HG03039 (cell line): ENCODE data around the gene DYRK1B.
"Not testable (repeated sequence)": the region's sequence is repeated elsewhere in the genome, so short reads cannot be mapped to it uniquely, and the experiment has no call there.

Source experiments
- ATAC-seq: cut with Tn5 transposase; IDR thresholded peaks from one replicate; pipeline ENCODE4 v1.9.1; 2021; ENCODE audit warnings: mild to moderate bottlenecking, moderate library complexity; ENCODE audit not compliant: unreplicated experiment

Gene DYRK1B

DNA sequence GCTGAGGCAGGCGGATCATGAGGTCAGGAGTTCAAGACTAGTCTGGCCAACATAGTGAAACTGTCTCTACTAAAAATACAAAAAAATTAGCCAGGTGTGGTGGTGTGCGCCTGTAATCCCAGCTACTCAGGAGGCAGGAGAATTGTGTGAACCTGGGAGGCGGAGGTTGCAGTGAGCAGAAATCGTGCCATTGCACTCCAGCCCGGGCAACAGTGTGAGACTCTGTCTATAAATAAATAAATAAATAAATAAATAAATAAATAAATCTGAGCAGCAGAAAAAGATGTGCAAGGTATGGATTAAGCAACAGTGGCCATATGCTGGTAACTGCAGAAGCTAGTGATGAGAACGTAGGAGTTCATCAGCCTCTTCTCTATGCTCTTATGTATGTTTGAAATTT lies 19.9 kb downstream of the DYRK1B start:
- not testable (repeated sequence) for ATAC-seq

DNA sequence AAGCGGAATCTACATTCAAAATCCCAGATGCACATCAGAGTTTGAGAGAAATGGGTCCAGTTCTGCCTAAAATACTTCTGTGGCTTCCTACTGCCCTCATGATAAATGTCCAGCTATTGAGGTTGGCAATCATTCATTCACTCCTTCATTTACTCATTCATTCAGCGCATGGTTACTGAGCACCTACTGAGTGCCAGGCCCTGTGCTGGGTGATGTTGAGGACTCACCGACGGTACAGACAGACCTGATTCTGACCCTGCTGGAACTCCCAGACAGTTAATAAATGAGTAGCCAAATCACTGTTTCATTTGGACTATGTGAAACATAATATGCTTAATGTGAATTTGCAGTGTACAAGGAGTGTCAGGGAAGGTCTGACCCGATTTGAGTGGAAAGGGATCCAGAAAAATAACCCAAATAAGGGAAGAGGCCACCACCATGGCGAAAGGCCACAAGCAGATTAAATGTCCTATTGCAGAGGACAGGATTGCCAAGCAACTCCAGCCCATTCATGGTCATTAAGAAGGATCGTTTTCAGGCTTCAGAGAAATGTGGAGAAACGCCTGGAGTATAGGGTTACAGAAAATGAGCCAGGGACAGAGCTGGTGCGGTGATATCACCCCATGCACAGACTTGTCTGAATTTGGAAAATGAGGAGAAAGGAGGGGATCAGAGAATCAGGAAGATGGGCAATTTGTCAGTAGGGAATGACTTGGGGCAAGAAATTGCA lies 20.5 kb downstream of the DYRK1B start:
- ATAC-seq: no peak

DNA sequence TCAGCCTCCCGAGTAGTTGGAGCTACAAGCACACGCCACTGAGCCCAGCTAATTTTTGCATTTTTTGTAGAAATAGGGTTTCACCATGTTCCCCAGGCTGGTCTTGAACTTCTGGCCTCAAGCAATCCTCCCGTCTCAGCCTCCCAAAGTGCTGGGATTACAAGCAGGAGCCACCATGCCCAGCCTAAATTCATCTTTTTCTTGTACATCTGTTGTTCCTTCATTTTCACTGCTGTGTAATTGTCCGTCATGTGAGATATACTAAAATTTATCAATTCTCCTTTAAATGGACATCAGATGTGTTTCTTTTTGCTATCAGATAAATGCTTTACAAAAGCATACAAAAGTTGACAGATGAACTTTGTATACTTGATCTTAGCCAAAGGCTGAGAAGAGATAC lies 22.9 kb downstream of the DYRK1B start:
- no peak for ATAC-seq

DNA sequence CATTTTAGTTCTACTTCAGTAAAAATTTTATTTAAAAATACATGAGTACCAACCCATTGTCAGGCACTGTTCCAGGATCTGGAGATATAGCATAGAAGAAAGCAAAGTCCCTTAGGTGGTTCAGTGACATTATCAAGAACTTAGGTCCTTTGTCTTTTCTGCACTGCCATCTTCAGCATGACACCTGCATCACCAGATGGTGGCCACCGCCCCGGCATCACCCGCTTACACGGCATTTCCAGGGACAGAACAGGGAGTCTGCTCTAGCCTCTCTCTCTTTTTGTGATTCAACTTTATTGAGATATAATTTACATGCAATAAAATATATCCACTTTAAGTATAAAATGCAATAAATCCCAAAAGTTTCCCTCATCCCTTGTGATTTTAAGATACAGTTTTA lies 23.5 kb downstream of the DYRK1B start:
- ATAC-seq: no peak

DNA sequence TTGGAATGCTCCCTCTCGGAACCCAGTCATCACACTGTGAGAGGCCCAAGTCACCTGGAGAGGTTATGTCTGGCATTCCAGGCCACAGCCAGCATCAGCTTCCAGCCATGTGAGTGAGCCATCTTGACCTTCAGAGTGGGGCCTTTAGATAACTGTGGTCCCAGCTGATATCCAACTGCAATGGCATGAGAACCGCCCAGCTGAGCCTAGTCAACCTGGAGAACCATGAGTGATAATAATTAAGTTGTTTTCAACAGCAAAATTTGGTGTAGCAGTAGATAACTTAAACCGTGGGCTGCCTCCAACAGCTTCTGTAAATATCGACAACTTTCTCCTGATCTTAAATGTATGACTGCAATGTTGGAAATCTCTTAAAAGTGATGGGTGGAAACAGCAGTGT lies 24.6 kb downstream of the DYRK1B start:
- no peak for ATAC-seq

DNA sequence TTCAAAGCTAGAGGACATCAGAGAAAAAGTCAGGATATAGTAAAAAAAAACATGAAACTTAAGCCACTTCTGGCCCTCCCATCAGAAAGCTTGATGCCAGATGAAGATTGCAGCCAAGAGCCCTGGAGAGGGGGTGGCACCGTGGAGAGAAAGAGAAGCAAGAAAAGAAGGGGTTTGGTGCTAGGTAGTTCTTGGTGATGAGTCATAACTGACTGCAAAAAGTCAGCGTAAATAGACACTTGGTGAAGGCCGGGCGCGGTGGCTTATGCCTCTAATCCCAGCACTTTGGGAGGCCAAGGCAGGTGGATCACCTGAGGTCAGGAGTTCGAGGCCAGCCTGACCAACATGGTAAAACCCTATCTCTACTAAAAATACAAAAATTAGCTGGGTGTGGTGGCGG lies 25.3 kb downstream of the DYRK1B start:
- not testable (repeated sequence) for ATAC-seq

DNA sequence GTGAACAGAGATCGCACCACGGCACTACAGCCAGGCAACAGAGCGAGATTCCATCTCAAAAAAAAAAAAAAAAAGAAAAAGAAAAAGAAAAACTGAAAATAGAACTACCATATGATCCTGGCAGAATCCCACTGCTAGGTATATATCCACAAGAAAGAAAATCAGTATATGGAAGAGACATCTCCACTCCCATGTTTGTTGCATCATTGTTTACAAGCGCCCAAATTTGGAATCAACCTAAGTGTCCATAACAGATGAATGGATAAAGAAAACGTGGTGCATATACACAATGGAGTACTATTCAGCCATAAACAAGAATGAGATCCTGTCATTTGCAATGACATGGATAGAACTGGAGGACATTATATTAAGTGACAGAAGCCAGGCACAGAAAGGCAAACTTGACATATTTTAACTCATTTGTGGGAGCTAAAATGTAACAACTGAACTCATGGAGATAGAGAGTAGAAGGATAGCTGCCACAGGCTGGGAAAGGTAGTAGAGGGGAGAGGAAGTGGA lies 26.1 kb downstream of the DYRK1B start:
- no peak for ATAC-seq

DNA sequence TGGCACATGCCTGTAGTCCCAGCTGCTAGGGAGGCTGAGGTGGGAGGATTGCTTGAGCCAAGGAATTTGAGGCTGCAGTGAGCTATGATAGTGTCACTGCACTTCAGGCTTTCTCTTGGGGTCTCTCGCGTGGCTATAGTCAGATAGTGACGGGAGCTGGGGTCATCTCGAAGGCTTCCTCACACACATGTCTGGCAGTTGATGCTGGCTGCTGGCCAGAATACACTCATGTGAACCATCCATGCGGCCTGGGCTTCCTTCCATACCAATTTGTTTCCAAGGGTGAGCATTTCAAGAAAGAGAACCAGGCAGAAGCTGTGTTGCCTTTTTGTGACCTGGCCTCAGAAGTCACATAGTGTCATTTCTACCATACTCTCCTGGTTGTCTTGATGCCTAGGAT lies 28.9 kb downstream of the DYRK1B start:
- ATAC-seq: no peak

DNA sequence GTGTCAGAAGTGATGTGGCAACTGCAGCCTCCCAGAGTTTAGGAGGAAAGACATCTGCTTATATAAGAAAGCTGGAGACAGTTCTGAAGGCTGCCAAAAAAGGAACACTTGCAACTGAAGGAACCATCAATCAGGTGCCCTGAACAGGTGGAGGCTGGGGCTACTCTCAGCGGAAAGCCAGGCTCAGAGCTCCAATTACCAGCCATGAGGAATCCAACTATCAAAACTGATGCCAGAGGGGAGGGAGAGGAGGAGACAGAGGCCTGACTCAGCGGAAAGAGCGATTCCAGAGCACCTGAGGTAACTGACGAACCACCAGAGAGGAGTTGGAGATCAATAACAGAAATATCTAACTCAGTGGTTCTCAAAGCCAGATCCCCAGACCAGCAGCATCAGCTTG lies 31.0 kb downstream of the DYRK1B start:
- ATAC-seq: no peak

DNA sequence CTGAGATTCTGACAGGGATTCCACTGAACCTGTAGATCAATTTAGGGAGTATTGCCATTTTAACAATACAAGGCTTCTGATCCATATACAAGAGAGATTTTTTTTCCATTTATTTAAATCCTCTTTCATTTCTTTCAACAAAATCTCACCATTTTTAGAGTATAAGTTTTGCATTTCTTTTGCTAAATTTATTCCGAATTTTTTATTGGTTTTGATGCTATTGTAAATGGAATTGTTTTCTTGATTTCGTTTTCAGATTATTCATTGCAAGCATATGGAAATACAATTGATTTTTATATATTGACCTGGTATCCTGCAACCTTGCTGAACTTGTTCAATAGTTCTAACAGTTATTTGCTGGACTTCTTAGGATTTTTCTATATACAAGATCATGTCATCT lies 36.9 kb downstream of the DYRK1B start:
- no peak for ATAC-seq

DNA sequence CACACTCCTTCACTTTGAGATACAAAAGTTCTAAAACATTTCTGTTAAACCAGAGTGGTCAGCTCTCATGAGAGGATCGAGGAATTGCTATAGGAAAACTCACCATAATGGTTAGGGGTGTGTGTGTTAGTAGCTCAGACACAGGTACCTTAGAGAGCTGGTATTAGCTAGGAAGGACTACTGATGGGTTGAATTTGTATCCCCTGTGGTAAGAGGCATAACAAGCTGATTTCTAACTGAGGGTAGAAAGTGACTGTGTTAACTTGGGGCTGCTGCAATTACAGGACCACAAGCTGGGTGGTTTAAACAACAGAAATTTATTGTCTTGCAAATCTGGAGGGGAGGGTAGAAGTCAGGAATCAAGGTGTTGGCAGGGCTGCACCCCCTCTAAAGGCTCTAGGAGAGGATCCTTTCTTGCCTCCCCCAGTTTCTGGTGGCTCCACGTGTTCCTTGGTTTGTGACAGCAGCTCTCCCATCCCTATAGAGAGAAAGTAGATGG lies 37.9 kb downstream of the DYRK1B start:
- ATAC-seq: no peak

DNA sequence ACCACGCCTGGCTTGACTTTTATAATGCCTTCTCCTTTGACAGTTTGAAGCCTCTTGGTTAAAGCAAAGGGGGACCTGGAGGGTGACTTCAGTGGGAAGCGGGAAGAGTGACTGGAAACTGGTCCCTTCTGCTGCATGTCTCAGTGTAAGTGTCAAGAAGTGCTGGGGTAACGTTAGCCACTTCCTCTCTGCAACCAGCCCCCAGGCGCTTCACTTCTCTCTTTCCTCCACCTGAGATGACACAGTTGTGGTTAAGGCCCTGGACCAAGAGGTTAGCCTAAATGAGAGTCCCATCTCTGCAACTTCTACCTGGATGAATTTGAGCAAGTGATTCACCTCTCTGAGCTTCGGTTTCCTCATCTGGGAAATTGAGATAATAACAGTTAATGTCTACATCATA lies 39.0 kb downstream of the DYRK1B start:
- no peak for ATAC-seq

DNA sequence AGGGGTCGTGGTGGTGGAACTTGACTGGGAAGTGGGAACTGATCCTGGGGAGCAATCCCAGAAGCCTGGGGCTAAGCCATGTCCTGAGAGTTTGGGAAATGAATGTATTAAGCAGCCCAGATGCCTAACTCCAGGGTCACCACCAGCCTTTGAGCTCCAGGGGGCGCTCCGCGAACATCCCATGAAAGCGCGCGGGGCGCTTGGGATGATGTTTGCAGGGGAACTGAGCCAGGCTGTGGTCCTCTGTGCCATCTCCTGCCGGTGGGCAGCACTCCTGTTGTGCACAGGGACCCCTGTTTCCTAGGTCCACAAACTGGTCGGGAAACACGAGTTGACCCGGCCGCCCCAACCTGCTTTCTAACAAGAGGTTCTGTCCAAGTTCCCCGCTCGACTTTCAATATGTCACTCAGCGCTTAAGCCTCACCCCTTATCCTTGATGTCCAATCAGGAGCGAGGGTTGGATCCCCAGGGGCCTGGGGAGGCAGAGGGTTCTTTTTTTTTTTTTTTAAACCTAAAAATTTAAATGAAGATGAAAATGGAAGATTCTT lies 40.9 kb downstream of the DYRK1B start:
- ATAC-seq: no peak

DNA sequence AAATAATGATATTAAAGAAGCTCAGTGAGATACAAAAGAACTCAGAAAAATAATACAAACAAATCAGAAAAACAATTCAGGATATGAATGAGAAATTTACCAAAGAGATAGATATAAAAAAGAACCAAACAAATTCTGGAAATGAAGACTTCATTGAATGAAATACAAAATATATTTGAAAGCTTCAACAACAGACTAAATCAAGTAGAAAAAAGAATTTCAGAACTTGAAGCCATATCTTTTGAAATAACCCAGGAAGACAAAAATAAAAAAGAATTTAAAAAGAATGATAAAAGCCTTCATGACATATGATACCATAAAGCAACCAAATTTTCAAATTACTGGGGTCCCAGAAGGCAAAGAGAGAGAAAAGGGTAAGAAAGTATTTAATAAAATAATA lies 45.7 kb downstream of the DYRK1B start:
- no peak for ATAC-seq

DNA sequence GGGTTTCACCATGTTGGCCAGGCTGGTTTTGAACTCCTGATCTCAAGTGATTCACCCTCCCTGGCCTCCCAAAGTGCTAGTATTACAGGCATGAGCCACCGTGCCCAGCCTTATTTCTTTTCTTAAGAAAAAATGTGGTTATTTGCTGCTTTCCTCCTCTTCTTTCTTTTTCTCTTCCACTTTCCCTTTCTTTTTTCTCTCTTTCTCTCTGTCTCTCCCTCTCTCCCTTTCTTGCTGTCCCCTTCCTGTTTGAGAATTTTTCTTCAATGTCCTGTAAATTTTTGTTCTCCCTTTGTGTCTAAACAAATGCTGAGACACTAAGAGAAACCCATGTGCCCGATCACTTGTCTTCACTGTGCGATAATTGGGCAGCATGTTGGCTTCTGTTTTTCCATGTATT lies 53.1 kb downstream of the DYRK1B start:
- ATAC-seq: no peak

DNA sequence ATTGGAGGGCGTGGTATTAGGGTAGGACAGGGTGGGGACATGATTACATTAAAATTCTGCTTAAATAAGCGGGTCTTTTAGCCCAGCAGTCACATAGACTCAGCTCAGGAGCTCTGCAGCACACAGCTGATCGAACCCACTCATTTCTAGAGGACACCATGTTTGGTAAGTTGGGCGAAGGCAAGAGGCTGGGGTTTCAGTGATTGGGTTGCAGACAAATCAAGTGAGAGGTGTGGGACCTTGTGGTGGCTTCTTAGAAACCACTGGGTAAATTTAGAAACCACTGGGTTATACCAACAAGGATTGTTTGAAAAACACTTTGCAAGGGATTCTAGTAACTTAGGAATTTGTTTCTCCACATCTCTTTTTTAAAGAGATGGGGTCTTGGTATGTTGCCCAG lies 55.2 kb downstream of the DYRK1B start, which contains the start of gene LEUTX:
TSS of gene LEUTX (plus strand) at position 92 of the 400 bp plus-strand sequence. CDS start at position 159, 67 bp downstream.
- no peak for ATAC-seq
